H54 (cell line): ENCODE data around the gene SETD3.

ENCODE experiments used
- DNase-seq: peaks from one replicate; pipeline ENCODE4 v3.0.0; 2011; ENCODE audit warnings: low spot score, mixed read lengths; ENCODE audit not compliant: insufficient read length
- FAIRE-seq: peaks from 3 replicates; lab custom pipeline; 2011; peaks lifted over from hg19 to GRCh38; lab: Jason Lieb, UNC
- POLR2A ChIP-seq: IDR thresholded peaks from 2 replicates; pipeline ENCODE4 v1.6.1; 2011; ENCODE audit warnings: low read depth, mild to moderate bottlenecking, low read length

The SETD3 gene

DNA sequence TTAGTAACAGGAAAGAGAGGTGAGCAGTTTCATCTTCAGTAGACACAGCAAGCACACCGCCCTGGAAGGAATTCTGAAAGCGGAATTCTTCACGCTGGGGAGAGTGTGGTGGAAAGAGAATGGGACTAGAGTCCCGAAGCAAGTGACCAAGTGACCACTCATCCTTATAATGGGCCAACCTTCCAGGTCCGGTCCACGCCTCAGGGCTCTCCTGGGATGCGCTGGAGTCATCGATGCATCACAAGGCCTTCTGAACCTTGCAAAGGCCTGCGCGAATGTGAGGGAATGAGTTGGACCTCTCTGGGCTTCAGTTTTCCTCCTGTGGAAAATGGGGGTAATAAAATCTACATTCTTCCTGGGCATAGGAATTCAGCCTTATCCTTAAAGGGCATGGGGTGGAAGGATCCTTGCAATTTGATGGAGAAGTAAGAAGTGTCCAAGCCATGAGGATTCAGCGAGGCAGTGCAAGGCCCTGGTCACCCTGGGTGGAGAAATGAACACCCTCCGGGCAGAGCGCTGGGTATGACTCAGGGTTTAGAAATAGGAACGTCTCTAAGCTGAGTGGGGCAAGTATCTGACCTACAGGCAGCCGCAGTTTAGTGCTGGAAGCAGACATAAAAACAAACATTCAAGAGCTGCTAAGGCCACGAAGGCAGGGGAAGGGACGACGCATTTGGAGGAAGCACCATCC, 97.7 kb downstream of the SETD3 start:
- no peak for TF ChIP-seq POLR2A
- DNase-seq (peak; percentile 93), FAIRE-seq (peak; percentile 94)

DNA sequence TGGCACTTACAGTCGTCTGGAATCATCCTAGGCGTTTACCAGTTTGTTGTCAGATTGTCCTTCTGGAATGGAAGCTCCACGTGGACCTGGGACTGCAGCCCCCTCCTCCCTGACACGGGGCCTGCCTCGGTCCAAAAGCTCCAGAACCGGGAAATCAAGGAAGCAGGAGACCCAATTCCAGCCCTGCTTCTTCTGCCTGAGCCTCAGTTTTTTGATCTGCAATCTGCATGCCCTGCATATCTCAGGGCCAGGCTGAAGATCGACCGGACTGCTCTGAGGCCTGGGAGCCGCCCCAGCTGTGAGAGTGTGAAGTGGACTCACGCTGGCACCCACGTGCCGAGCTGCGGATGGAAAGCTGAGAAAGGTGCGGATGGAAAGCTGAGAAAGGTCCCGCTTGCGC, 98.6 kb downstream of the SETD3 start:
- no peak for FAIRE-seq

DNA sequence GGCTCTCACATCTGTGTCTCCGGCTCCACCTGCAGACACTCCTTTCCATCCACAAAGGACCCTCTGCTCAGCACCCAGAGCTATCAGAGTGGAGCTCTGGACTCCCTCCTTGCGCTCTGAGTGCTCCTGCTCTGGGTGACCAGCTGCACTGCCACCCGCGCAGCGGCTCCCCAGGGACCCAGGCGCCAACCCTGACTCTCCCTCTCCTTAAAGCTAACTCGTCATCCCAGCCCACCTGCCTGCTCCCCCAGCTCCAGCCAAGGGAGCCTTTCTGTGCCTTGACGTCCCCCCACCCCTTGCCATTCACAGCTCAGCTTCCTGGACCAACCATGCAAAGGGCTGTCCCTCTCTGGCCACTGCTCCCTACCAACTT, 99.0 kb downstream of the SETD3 start:
- TF ChIP-seq POLR2A, result no peak
- no peak for DNase-seq
- no peak for FAIRE-seq

More for the DNA sequence above, 98.6 kb downstream of the SETD3 start:
- no peak for DNase-seq
- TF ChIP-seq POLR2A, result no peak

DNA sequence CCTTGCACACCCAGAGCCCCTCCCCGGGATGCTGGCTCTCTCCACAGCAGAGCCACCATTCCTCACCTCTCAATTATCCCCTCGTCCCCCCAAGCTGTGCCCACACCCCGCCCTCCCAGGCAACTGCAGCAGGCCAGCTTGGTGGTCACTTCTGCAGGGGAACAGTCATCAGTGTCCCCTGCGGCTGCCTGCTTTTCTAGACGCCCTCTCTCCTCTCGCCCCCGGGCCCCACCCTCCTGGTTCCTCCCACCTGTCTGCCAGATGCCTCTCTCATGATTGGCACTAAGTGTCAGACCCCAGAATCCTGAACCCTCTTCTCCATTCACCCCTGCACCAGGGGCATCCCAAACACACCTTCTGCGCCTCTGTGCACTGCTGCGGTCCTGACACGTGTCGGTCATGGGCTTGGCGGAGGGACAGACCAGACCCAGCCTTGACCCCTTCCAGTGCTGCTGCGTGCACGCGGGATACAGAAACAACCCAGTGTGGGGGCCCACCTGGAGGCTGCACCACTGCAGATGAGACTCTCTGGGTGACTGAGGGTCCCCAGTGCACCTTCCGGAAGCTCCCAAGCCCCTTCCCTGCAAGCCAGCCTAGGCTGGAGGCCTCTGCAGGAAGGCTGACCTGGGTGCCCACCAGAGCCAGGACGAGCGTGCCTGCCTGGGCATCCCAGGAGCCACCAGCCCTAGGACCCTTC, 99.5 kb downstream of the SETD3 start:
- FAIRE-seq, result no peak

DNA sequence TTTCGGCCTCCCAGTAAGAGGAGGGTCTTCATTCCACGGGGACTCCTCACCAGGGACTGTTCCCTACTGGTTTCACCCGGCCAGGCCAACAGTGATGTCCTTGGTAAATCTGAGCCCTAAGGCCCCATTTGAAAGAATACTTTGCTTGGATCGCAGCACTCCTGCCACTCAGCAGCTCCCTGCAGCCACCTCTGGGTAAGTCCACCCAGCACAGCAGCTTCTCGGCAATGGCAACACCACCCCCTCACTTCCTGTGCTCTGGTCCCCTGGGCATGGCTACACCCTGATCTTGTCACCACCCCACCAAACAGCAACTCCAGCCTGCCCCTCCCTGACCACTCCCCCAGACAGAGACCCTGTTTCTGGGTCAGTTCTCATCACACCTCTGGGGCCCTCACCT, 100.3 kb downstream of the SETD3 start:
- no peak for TF ChIP-seq POLR2A
- FAIRE-seq (no peak), DNase-seq (no peak)

More for the DNA sequence above, 99.5 kb downstream of the SETD3 start:
- TF ChIP-seq POLR2A, result no peak
- no peak for DNase-seq

GRCh38 chr14:99378782-99379214, 101.9 kb downstream of the SETD3 start:
- DNase-seq (peak; percentile 91), FAIRE-seq (peak; percentile 90)
- no peak for TF ChIP-seq POLR2A

DNA sequence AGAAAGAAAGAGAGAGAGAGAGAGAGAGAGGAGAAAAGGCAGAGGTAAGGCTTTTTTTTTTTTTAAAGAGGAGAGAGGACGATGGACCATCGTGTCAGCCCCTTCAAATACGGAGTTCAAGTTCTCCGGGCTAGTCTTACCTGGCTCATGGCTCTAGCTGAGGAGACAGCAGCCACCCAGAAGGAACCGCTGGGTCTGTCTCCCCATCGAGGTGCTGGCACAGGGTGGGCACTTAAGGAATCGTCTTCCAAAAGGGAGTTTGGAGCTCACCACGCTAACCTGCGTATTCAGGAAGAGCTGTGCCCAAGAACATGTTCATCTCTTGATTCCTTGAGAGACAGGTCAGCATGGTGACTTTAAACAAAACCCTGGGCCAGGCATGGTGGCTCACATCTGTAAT, 102.7 kb downstream of the SETD3 start:
- no peak for TF ChIP-seq POLR2A
- DNase-seq (no peak), FAIRE-seq (no peak)

DNA sequence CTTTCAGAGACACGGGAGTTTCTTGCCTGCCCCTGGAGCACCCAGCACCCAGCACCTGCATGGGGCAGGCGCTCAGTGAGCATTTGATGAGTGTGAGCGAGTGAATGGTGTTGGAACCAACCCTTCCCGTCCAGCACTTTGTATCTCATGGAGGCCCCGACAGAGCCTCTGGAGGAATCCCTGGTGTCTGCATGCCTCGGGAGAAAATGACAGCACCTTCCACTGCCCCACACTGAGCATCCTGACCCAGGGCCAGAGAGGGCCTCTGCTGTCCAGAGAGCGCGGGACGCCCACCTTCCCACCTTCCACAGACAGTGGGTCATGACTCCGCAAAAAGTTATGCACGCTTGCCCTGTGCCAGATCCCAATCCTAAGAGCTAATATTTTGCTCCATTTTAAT, 105.7 kb downstream of the SETD3 start:
- no peak for FAIRE-seq
- DNase-seq, result no peak
- no peak for TF ChIP-seq POLR2A

- TF ChIP-seq POLR2A, result no peak
- DNase-seq (no peak), FAIRE-seq (no peak)
These were observed 116.9 kb downstream of the SETD3 start for GRCh38 chr14:99363616-99364290.

DNA sequence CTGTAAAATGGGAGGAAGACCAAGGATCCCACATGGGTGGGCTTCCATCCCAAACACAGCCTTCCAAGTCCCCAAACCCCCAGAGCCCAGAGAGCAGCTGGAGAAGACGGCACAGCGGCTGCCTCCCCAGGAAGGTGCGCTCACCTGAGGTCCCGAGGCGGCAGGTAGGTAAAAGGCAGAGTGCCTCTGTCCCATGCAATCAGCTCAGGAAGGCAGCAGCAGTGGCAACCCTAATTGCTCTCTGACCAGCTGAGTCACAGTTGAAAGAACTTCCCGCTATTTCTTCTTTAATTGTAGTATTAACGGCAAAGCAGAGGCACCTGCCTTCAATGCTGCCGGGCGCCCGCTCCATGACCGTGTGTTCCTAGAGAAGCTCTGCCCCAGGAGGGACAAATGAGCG, 117.6 kb downstream of the SETD3 start:
- DNase-seq (no peak), FAIRE-seq (no peak)
- no peak for TF ChIP-seq POLR2A

- FAIRE-seq (no peak), DNase-seq (no peak)
- no peak for TF ChIP-seq POLR2A
These were observed 119.0 kb downstream of the SETD3 start for GRCh38 chr14:99361596-99362215.

GRCh38 chr14:99360774-99361595, 119.7 kb downstream of the SETD3 start:
- no peak for DNase-seq

DNA sequence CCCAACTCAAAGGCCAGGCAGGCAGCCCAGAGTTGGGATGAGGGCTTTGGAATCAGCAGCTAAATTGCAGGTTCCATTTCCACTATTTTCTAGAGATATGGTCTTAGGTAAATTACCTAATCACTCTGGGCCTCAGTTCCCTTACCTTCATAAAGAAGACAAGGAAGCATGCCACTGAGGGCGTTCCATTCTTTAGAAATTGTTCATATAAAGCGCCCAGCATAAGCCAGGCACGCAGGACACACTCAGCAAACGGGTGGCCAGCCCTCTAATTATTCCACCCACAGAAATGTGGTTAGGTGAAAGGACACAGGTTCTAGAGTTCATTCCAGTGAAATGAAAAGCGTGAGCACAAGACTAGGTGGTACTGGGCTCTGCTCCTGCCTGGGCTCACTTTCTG, 120.8 kb downstream of the SETD3 start:
- FAIRE-seq (no peak), DNase-seq (no peak)
- no peak for TF ChIP-seq POLR2A

More at GRCh38 chr14:99360774-99361595, 119.7 kb downstream of the SETD3 start:
- TF ChIP-seq POLR2A, result no peak
- no peak for FAIRE-seq

- TF ChIP-seq POLR2A, result no peak
- FAIRE-seq, result no peak
- no peak for DNase-seq
These were observed 122.7 kb downstream of the SETD3 start for GRCh38 chr14:99357916-99358390.
